ENCODE measurements around the gene HOXB8.

GRCh38 chr17:48575066-48575582, 40.0 kb downstream of the HOXB8 start:
- no peak for TF ChIP-seq CTCF (IDR thresholded peaks at IDR 0.05; ENCODE audit: low read depth, low read length)
- TF ChIP-seq EZH2phosphoT487 (IDR thresholded peaks at IDR 0.05; ENCODE audit: low read depth): no peak

All from OCI-LY3 (cell line).